ENCODE data around the gene RBM45.

- TF ChIP-seq CTCF (IDR thresholded peaks at IDR 0.05; ENCODE audit: insufficient read depth, low read depth, low read length): no peak
- no peak for TF ChIP-seq EZH2 (IDR thresholded peaks at IDR 0.05; ENCODE audit: insufficient read depth, low read length)
Observed at GRCh38 chr2:178068823-178069454, 43.3 kb upstream of the RBM45 start.
